Measurements from ENCODE around the gene DUSP14. TPM values are rescaled to one million over a fixed set of nuclear protein-coding genes. Genes with fewer than 3 reads are reported as not detected.

Gene DUSP14
- total and polyA plus RNA-seq, 9 of the 15 experiments (the other 6 are each of a cell fraction or from before 2014, with no cell fraction given), result 20.2 to 74.0 (median 31.8) TPM

- intact Hi-C loops (cut with micrococcal nuclease), result no loop called here
- in situ Hi-C loops (cut with MboI), result no loop called here
- H3K4me3 ChIP-seq, result no peak overlapping the region
- no peaks in the 10 kb centered on the region for H3K79me2 ChIP-seq (ENCODE audit: control insufficient read depth, insufficient read depth, low read length)
- POLR2A ChIA-PET, result interaction anchor here (1.0 kb wide), 1 partner anchor 22 kb away, joined by 3 read pairs; no protein-coding TSS in a partner anchor
- H3K9ac ChIP-seq (ENCODE audit: insufficient read depth in 1 of 2, low read depth in 2 of 2, low read length in 2 of 2), result no peak overlapping the region
- no peaks in the 10 kb centered on the region for H4K20me1 ChIP-seq (replicated peaks; ENCODE audit: control insufficient read depth, insufficient read depth, low read length)
- TF ChIP-seq ZBTB1 (CRISPR knock-in tag; IDR thresholded peaks at IDR 0.05; ENCODE audit: borderline replicate concordance, low read depth) (no peak), TEAD1 (CRISPR knock-in tag; IDR thresholded peaks at IDR 0.05) (no peak), ZNF518B (CRISPR knock-in tag; IDR thresholded peaks at IDR 0.05) (no peak), MYC (IDR thresholded peaks at IDR 0.05; ENCODE audit: low read depth, low read length) (no peak), MYC (CRISPR knock-in tag; IDR thresholded peaks at IDR 0.05; ENCODE audit: borderline replicate concordance, low read depth) (no peak), ZNF217 (CRISPR knock-in tag; IDR thresholded peaks at IDR 0.05) (no peak), E2F6 (IDR thresholded peaks at IDR 0.05; ENCODE audit: borderline replicate concordance in 1 of 2, extremely low read depth in 1 of 2, insufficient read depth in 1 of 2, insufficient read length in 1 of 2, low read depth in 1 of 2, low read length in 1 of 2, poor library complexity in 1 of 2, severe bottlenecking in 1 of 2) (no peak), NR2C2 (CRISPR knock-in tag; IDR thresholded peaks at IDR 0.05) (no peak), NR2C2 (tag; IDR thresholded peaks at IDR 0.05) (no peak), HIVEP1 (CRISPR knock-in tag; IDR thresholded peaks at IDR 0.05) (no peak)
- TF ChIP-seq, protein P1, sequence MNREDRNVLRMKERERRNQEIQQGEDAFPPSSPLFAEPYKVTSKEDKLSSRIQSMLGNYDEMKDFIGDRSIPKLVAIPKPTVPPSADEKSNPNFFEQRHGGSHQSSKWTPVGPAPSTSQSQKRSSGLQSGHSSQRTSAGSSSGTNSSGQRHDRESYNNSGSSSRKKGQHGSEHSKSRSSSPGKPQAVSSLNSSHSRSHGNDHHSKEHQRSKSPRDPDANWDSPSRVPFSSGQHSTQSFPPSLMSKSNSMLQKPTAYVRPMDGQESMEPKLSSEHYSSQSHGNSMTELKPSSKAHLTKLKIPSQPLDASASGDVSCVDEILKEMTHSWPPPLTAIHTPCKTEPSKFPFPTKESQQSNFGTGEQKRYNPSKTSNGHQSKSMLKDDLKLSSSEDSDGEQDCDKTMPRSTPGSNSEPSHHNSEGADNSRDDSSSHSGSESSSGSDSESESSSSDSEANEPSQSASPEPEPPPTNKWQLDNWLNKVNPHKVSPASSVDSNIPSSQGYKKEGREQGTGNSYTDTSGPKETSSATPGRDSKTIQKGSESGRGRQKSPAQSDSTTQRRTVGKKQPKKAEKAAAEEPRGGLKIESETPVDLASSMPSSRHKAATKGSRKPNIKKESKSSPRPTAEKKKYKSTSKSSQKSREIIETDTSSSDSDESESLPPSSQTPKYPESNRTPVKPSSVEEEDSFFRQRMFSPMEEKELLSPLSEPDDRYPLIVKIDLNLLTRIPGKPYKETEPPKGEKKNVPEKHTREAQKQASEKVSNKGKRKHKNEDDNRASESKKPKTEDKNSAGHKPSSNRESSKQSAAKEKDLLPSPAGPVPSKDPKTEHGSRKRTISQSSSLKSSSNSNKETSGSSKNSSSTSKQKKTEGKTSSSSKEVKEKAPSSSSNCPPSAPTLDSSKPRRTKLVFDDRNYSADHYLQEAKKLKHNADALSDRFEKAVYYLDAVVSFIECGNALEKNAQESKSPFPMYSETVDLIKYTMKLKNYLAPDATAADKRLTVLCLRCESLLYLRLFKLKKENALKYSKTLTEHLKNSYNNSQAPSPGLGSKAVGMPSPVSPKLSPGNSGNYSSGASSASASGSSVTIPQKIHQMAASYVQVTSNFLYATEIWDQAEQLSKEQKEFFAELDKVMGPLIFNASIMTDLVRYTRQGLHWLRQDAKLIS (CRISPR knock-in tag; IDR thresholded peaks at IDR 0.05), result no peak
- peaks cover 30% of the 10 kb centered on the region; the same call in 2 of the 3 replicates for H3K36me3 ChIP-seq (ENCODE audit: control insufficient read depth, insufficient read depth, low read length)
- no peak for ATAC-seq
- no peak for FAIRE-seq
- no peaks in the 10 kb centered on the region for H3K27me3 ChIP-seq (ENCODE audit: control insufficient read depth in 2 of 2, insufficient read depth in 2 of 2, low read length in 2 of 2)
- DNase-seq (ENCODE audit: extremely low read depth in 1 of 4, low spot score in 3 of 4), result no peak
- no peaks in the 10 kb centered on the region for H3K4me1 ChIP-seq (replicated peaks in 1 of 2; ENCODE audit: control insufficient read depth in 2 of 2, insufficient read depth in 2 of 2, low read length in 2 of 2)
- H2AFZ ChIP-seq (ENCODE audit: low read depth, low read length), result no peak overlapping the region
- 76% methylated on average over 3 of the region's 3 CpGs for WGBS (ENCODE audit: insufficient coverage, low coverage, missing lambda C conversion rate)
- CTCF ChIA-PET (ENCODE audit: low intra/inter-chr PET ratio), result no interaction called here
- no peaks in the 10 kb centered on the region for H3K9me3 ChIP-seq (replicated peaks; ENCODE audit: control insufficient read depth, insufficient read depth, low read depth, low read length)
- H3K4me2 ChIP-seq (ENCODE audit: insufficient read depth, low read length), result no peak overlapping the region
- BruUV-seq (replicated peaks), result no TSS peak
- H3K9me1 ChIP-seq (ENCODE audit: control insufficient read depth, insufficient read depth, low read length), result no peaks in the 10 kb centered on the region
- no peak overlapping the region for H3K27ac ChIP-seq (ENCODE audit: extremely low read depth, low read depth, low read length)
Observed at GRCh38 chr17:37461668-37462067, 28.0 kb upstream of the DUSP14 start.
